ENCODE results near the gene USP31. TPM values are rescaled to one million over a fixed set of nuclear protein-coding genes. Genes with fewer than 3 reads are reported as not detected.

The USP31 gene
- total RNA-seq, 1 donor from 2014 or later, result 21.8 TPM

GRCh38 chr16:23092801-23093117 is 56.5 kb downstream of the USP31 start:
- H3K27ac Mint-ChIP-seq (ENCODE audit: unreplicated experiment), result no peak overlapping the region
- no peak for DNase-seq
- no peak overlapping the region for H3K4me3 Mint-ChIP-seq (ENCODE audit: unreplicated experiment)
- H3K27me3 Mint-ChIP-seq (ENCODE audit: unreplicated experiment), result peaks cover 4% of the 10 kb centered on the region
- no peaks in the 10 kb centered on the region for H3K4me1 Mint-ChIP-seq (ENCODE audit: low read depth, unreplicated experiment)
- no peak for TF ChIP-seq CTCF (IDR thresholded peaks at IDR 0.05; ENCODE audit: partially characterized antibody, unreplicated experiment)
- H3K9me3 Mint-ChIP-seq (ENCODE audit: unreplicated experiment), result peaks cover 4% of the 10 kb centered on the region
- peaks cover 14% of the 10 kb centered on the region for H3K36me3 Mint-ChIP-seq (ENCODE audit: unreplicated experiment)

GRCh38 chr16:23092072-23092800 is 57.0 kb downstream of the USP31 start:
- no peak for TF ChIP-seq CTCF (IDR thresholded peaks at IDR 0.05; ENCODE audit: partially characterized antibody, unreplicated experiment)
- H3K27ac Mint-ChIP-seq (ENCODE audit: unreplicated experiment), result no peak overlapping the region

GRCh38 chr16:23089111-23089510 is 60.1 kb downstream of the USP31 start:
- Mint-ChIP-seq H3K9me3 (ENCODE audit: unreplicated experiment) (no peaks in the 10 kb centered on the region), H3K36me3 (ENCODE audit: unreplicated experiment) (peaks cover 8% of the 10 kb centered on the region), H3K27ac (ENCODE audit: unreplicated experiment) (no peak overlapping the region), H3K4me3 (ENCODE audit: unreplicated experiment) (no peak overlapping the region), H3K4me1 (ENCODE audit: low read depth, unreplicated experiment) (no peaks in the 10 kb centered on the region), H3K27me3 (ENCODE audit: unreplicated experiment) (no peaks in the 10 kb centered on the region)
- TF ChIP-seq CTCF (IDR thresholded peaks at IDR 0.05; ENCODE audit: partially characterized antibody, unreplicated experiment), result no peak
- no peak for DNase-seq

More at GRCh38 chr16:23092072-23092800, 57.0 kb downstream of the USP31 start:
- Mint-ChIP-seq H3K27me3 (ENCODE audit: unreplicated experiment) (peaks cover 4% of the 10 kb centered on the region), H3K4me1 (ENCODE audit: low read depth, unreplicated experiment) (no peaks in the 10 kb centered on the region), H3K4me3 (ENCODE audit: unreplicated experiment) (no peak overlapping the region), H3K9me3 (ENCODE audit: unreplicated experiment) (peaks cover 4% of the 10 kb centered on the region), H3K36me3 (ENCODE audit: unreplicated experiment) (peaks cover 14% of the 10 kb centered on the region)
- no peak for DNase-seq

- no peak overlapping the region for H3K27ac Mint-ChIP-seq (ENCODE audit: unreplicated experiment)
- no peaks in the 10 kb centered on the region for H3K4me1 Mint-ChIP-seq (ENCODE audit: low read depth, unreplicated experiment)
- no peaks in the 10 kb centered on the region for H3K27me3 Mint-ChIP-seq (ENCODE audit: unreplicated experiment)
- H3K36me3 Mint-ChIP-seq (ENCODE audit: unreplicated experiment), result peaks cover 3% of the 10 kb centered on the region
- no peaks in the 10 kb centered on the region for H3K9me3 Mint-ChIP-seq (ENCODE audit: unreplicated experiment)
- H3K4me3 Mint-ChIP-seq (ENCODE audit: unreplicated experiment), result no peak overlapping the region
- no peak for DNase-seq
- TF ChIP-seq CTCF (IDR thresholded peaks at IDR 0.05; ENCODE audit: partially characterized antibody, unreplicated experiment), result no peak
These were observed 61.2 kb downstream of the USP31 start for GRCh38 chr16:23088018-23088417.

GRCh38 chr16:23085949-23086348 is 63.3 kb downstream of the USP31 start:
- TF ChIP-seq CTCF (IDR thresholded peaks at IDR 0.05; ENCODE audit: partially characterized antibody, unreplicated experiment), result no peak
- Mint-ChIP-seq H3K27ac (ENCODE audit: unreplicated experiment) (no peak overlapping the region), H3K9me3 (ENCODE audit: unreplicated experiment) (peaks cover 1% of the 10 kb centered on the region), H3K36me3 (ENCODE audit: unreplicated experiment) (peaks cover 3% of the 10 kb centered on the region), H3K4me1 (ENCODE audit: low read depth, unreplicated experiment) (peaks cover 2% of the 10 kb centered on the region), H3K4me3 (ENCODE audit: unreplicated experiment) (no peak overlapping the region), H3K27me3 (ENCODE audit: unreplicated experiment) (peaks cover under 1% of the 10 kb centered on the region)
- DNase-seq, result no peak
